CD4-positive, alpha-beta memory T cell (primary cell): ENCODE measurements around the gene GLB1L3. TPM values are rescaled to one million over a fixed set of nuclear protein-coding genes. Genes with fewer than 3 reads are reported as not detected.

Source experiments
- CTCF ChIA-PET: fragments of 350-600 bp; sonication (Branson Sonifier 250); formaldehyde crosslinking; loops from one replicate; lab custom pipeline; 2021; ENCODE audit warnings: inconsistent platforms; ENCODE audit not compliant: partially characterized antibody; lab: Charles Lee
- POLR2A ChIA-PET: fragments of 350-600 bp; sonication (Branson Sonifier 250); formaldehyde crosslinking; loops from one replicate; lab custom pipeline; 2021; ENCODE audit not compliant: partially characterized antibody; lab: Charles Lee
- DNase-seq, 5 donors: peaks; one replicate each; pipeline versions ENCODE4 v3.0.0 to v3.0.0-alpha.2; 2020 to 2022; ENCODE audit warnings: mixed read lengths in 1 of 5
- H3K27ac ChIP-seq: one replicate; pipeline ENCODE4 v1.7.0; 2013; ENCODE audit warnings: low read depth, low read length
- H3K27me3 ChIP-seq: 2 replicates; pipeline ENCODE4 v1.7.0; 2013; ENCODE audit warnings: mild to moderate bottlenecking, low read length, moderate library complexity; ENCODE audit not compliant: insufficient read depth
- H3K36me3 ChIP-seq: 2 replicates; pipeline ENCODE4 v1.7.0; 2013; ENCODE audit warnings: mild to moderate bottlenecking, low read length, moderate library complexity; ENCODE audit not compliant: insufficient read depth
- H3K4me1 ChIP-seq: 2 replicates; pipeline ENCODE4 v1.7.0; 2013; ENCODE audit warnings: mild to moderate bottlenecking, low read length, moderate library complexity; ENCODE audit not compliant: insufficient read depth
- H3K4me3 ChIP-seq, 2 donors: one replicate each; pipeline ENCODE4 v1.7.0; 2013; ENCODE audit warnings: low read length in 2 of 2, mild to moderate bottlenecking in 1 of 2
- H3K9me3 ChIP-seq, 2 donors: one replicate each; pipeline ENCODE4 v1.7.0; 2013; ENCODE audit warnings: low read length in 2 of 2, control low read depth in 1 of 2; ENCODE audit not compliant: control insufficient read depth in 1 of 2
- H3K27ac Mint-ChIP-seq, 7 donors: one replicate each; pipeline ENCODE4 v1.8.0; 2020 to 2021; ENCODE audit warnings: mixed read lengths in 7 of 7, mild to moderate bottlenecking in 6 of 7, inconsistent platforms in 3 of 7, moderate library complexity in 3 of 7
- H3K27me3 Mint-ChIP-seq, 2 donors: one replicate each; pipeline ENCODE4 v1.8.0; 2020 to 2021; ENCODE audit warnings: mixed read lengths in 2 of 2
- H3K36me3 Mint-ChIP-seq, 2 donors: one replicate each; pipeline ENCODE4 v1.8.0; 2020 to 2021; ENCODE audit warnings: mixed read lengths in 2 of 2, inconsistent platforms in 1 of 2, mild to moderate bottlenecking in 1 of 2
- H3K4me1 Mint-ChIP-seq, 4 donors: one replicate each; pipeline ENCODE4 v1.8.0; 2020 to 2021; ENCODE audit warnings: mixed read lengths in 4 of 4, mild to moderate bottlenecking in 1 of 4
- H3K4me3 Mint-ChIP-seq, 8 donors: one replicate each; pipeline ENCODE4 v1.8.0; 2020 to 2021; ENCODE audit warnings: mixed read lengths in 8 of 8, mild to moderate bottlenecking in 7 of 8, moderate library complexity in 6 of 8, inconsistent platforms in 3 of 8
- H3K9me3 Mint-ChIP-seq, 8 donors: one replicate each; pipeline ENCODE4 v1.8.0; 2020 to 2021; ENCODE audit warnings: mixed read lengths in 8 of 8, mild to moderate bottlenecking in 5 of 8, inconsistent platforms in 3 of 8, moderate library complexity in 1 of 8
- intact Hi-C: fragments of 100-400 bp; cut with micrococcal nuclease; formaldehyde crosslinking; loops from one replicate; pipeline ENCODE4 v1.15.1; 2023
- polyA plus RNA-seq, 2 donors: library from polyadenylated mRNA; unstranded; fragments of 300-500 nt; fragmentation: Illumina TruSeq; gene quantifications; one replicate each; pipeline ENCODE4 v1.2.3, GENCODE V29; 2021
- total RNA-seq, 2 experiments: library from RNA; stranded (reverse); gene quantifications; one replicate each; pipeline ENCODE4 v1.2.3, GENCODE V29; 2021

The GLB1L3 gene
- total and polyA plus RNA-seq, 4 experiments from 2014 or later: 1.2 to 4.9 (median 2.2) TPM

- H3K4me1 Mint-ChIP-seq: peaks cover 5 to 18% (median 7%) of the 10 kb centered on the region in 4 donors
- Histone ChIP-seq H3K27ac (no peak overlapping the region), H3K36me3 (no peaks in the 10 kb centered on the region), H3K27me3 (no peaks in the 10 kb centered on the region), H3K9me3 (no peaks in the 10 kb centered on the region), H3K4me1 (peaks cover 2% of the 10 kb centered on the region), H3K4me3 (no peak overlapping the region)
- ChIA-PET POLR2A (no interaction called here), CTCF (interaction anchor here (1.4 kb wide), 1 partner anchor 141 kb away, joined by 4 read pairs; the partner anchor contains the start of genes NCAPD3 and VPS26B)
- no peaks in the 10 kb centered on the region for H3K36me3 Mint-ChIP-seq
- H3K4me3 Mint-ChIP-seq: no peak overlapping the region
- DNase-seq: no peak
- no peaks in the 10 kb centered on the region for H3K27me3 Mint-ChIP-seq
- H3K9me3 Mint-ChIP-seq: no peaks in the 10 kb centered on the region
- no peak overlapping the region for H3K27ac Mint-ChIP-seq
- intact Hi-C loops: no loop called here
Measured at GRCh38 chr11:134365011-134365925, 89.1 kb downstream of the GLB1L3 start.

- ChIA-PET CTCF (interaction anchor here (1.4 kb wide), 1 partner anchor 142 kb away, joined by 4 read pairs; the partner anchor contains the start of genes NCAPD3 and VPS26B), POLR2A (no interaction called here)
- Mint-ChIP-seq H3K36me3 (no peaks in the 10 kb centered on the region), H3K4me1 (peaks cover 4 to 9% (median 7%) of the 10 kb centered on the region in 4 donors), H3K27ac (no peak overlapping the region), H3K9me3 (no peaks in the 10 kb centered on the region), H3K4me3 (no peak overlapping the region), H3K27me3 (no peaks in the 10 kb centered on the region)
- DNase-seq: no peak
- no peaks in the 10 kb centered on the region for H3K4me1 ChIP-seq
- H3K4me3 ChIP-seq: no peak overlapping the region
- H3K27me3 ChIP-seq: no peaks in the 10 kb centered on the region
- no peaks in the 10 kb centered on the region for H3K36me3 ChIP-seq
- no peak overlapping the region for H3K27ac ChIP-seq
- H3K9me3 ChIP-seq: no peaks in the 10 kb centered on the region
- intact Hi-C loops: no loop called here
Measured at GRCh38 chr11:134366254-134366653, 90.1 kb downstream of the GLB1L3 start.

- H3K36me3 Mint-ChIP-seq: no peaks in the 10 kb centered on the region
- H3K4me1 Mint-ChIP-seq: no peaks in the 10 kb centered on the region
- Histone ChIP-seq H3K36me3 (no peaks in the 10 kb centered on the region), H3K4me1 (no peaks in the 10 kb centered on the region), H3K4me3 (no peak overlapping the region), H3K27me3 (no peaks in the 10 kb centered on the region), H3K9me3 (no peaks in the 10 kb centered on the region), H3K27ac (no peak overlapping the region)
- H3K9me3 Mint-ChIP-seq: no peaks in the 10 kb centered on the region
- H3K27ac Mint-ChIP-seq: no peak overlapping the region
- intact Hi-C loops: no loop called here
- no peak for DNase-seq
- no peaks in the 10 kb centered on the region for H3K27me3 Mint-ChIP-seq
- ChIA-PET POLR2A (no interaction called here), CTCF (no interaction called here)
- no peak overlapping the region for H3K4me3 Mint-ChIP-seq
Measured at GRCh38 chr11:134367781-134368180, 91.6 kb downstream of the GLB1L3 start.

Other genes starting within 250 kb of the GLB1L3 start
- gene JAM3, start 207.3 kb upstream of the GLB1L3 start, total RNA-seq: 1 to 10 TPM; 6.8 to 8.3 TPM
- 1 to 10 TPM; 6.5 to 6.6 TPM for gene JAM3, start 207.3 kb upstream of the GLB1L3 start, polyA plus RNA-seq
- gene NCAPD3, start 52.4 kb upstream of the GLB1L3 start, total RNA-seq: 10 to 100 TPM; 39.9 to 41.8 TPM
- gene NCAPD3, start 52.4 kb upstream of the GLB1L3 start, polyA plus RNA-seq: 10 to 100 TPM; 14.3 to 14.6 TPM
- 10 to 100 TPM; 72.2 to 76.6 TPM for gene VPS26B, start 51.7 kb upstream of the GLB1L3 start, total RNA-seq
- 10 to 100 TPM; 49.6 to 56.7 TPM for gene VPS26B, start 51.7 kb upstream of the GLB1L3 start, polyA plus RNA-seq
- 10 to 100 TPM; 59.3 to 70.8 TPM for gene THYN1, start 23.0 kb upstream of the GLB1L3 start, total RNA-seq
- 100 to 1,000 TPM; 118 to 163 TPM for gene THYN1, start 23.0 kb upstream of the GLB1L3 start, polyA plus RNA-seq
- 10 to 100 TPM; 36.9 to 38.6 TPM for gene ACAD8, start 22.8 kb upstream of the GLB1L3 start, total RNA-seq
- gene ACAD8, start 22.8 kb upstream of the GLB1L3 start, polyA plus RNA-seq: 10 to 100 TPM; 17.8 to 22.2 TPM
- 1 to 10 TPM; 1.2 to 1.5 TPM for gene GLB1L2, start 55.6 kb downstream of the GLB1L3 start, total RNA-seq
- gene GLB1L2, start 55.6 kb downstream of the GLB1L3 start, polyA plus RNA-seq: under 1 TPM; 0.43 to 0.79 TPM
- gene B3GAT1, start 135.9 kb downstream of the GLB1L3 start, total RNA-seq: under 1 TPM; 0.44 to 0.47 TPM
- gene B3GAT1, start 135.9 kb downstream of the GLB1L3 start, polyA plus RNA-seq: not detected